HG02885 (cell line): ENCODE results near the gene TIE1.

Experiments used
- ATAC-seq: cut with Tn5 transposase; IDR thresholded peaks from one replicate; pipeline ENCODE4 v1.9.1; 2021; ENCODE audit warnings: mild to moderate bottlenecking; ENCODE audit not compliant: unreplicated experiment, poor library complexity

TIE1 gene

DNA sequence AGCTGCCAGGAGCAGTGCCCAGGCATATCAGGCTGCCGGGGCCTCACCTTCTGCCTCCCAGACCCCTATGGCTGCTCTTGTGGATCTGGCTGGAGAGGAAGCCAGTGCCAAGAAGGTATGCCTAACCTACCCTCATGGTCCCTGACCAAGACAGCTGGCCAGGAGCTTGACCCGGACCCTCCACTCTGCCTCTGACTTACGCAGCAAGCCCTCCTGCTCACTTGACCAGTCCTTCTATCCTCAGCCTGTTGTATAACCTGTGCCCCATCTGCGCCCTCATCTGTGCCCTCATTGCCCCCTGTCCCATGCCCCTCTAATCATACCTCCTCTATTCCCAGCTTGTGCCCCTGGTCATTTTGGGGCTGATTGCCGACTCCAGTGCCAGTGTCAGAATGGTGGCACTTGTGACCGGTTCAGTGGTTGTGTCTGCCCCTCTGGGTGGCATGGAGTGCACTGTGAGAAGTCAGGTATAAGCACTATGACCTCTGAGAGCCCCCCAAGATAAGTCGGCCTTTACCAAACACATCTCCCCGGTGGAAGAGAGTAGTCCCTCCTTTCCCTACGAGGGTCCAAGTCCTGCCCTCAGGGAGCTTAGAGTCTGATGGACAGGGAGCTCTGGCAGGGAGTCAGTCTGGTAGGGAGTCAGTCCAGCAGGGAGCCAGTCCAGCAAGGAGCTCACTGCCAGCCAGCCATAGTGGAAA, 6.8 kb downstream of the TIE1 start:
- no peak for ATAC-seq

DNA sequence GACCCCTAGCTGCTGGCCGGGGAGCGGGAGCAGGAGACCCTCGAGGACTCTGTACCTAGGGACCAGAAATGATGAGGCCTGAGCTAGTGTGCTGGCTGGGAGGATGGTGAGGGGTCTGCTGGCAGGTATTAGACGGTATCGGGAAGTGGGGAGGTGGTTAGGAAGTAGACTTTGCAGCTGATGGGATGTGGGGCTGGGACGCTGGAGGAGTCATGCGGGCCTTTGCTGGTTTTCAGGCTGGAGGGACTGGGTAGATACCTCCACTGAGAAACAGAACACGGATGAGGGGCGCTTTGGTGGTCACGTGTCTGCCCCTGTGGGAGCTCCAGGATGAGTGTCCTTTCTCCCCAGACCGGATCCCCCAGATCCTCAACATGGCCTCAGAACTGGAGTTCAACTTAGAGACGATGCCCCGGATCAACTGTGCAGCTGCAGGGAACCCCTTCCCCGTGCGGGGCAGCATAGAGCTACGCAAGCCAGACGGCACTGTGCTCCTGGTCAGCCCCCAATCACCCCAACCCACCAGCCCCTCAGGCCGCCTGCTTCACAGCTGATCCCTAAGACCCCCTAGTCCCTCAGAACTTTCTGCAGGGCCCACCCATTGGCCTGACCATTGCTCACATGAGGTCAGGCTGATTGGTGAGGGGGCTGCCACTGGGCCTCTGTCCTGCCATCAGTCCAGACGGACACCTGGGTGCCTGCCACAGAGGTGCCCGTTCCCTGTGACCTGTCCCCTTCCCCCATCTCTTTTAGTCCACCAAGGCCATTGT, 8.0 kb downstream of the TIE1 start:
- ATAC-seq: no peak

GRCh38 chr1:43309405-43310025, 8.7 kb downstream of the TIE1 start:
- no peak for ATAC-seq

- no peak for ATAC-seq
Observed at GRCh38 chr1:43311521-43311920, 10.7 kb downstream of the TIE1 start.

- ATAC-seq: no peak
Observed at GRCh38 chr1:43312212-43312623, 11.4 kb downstream of the TIE1 start.

DNA sequence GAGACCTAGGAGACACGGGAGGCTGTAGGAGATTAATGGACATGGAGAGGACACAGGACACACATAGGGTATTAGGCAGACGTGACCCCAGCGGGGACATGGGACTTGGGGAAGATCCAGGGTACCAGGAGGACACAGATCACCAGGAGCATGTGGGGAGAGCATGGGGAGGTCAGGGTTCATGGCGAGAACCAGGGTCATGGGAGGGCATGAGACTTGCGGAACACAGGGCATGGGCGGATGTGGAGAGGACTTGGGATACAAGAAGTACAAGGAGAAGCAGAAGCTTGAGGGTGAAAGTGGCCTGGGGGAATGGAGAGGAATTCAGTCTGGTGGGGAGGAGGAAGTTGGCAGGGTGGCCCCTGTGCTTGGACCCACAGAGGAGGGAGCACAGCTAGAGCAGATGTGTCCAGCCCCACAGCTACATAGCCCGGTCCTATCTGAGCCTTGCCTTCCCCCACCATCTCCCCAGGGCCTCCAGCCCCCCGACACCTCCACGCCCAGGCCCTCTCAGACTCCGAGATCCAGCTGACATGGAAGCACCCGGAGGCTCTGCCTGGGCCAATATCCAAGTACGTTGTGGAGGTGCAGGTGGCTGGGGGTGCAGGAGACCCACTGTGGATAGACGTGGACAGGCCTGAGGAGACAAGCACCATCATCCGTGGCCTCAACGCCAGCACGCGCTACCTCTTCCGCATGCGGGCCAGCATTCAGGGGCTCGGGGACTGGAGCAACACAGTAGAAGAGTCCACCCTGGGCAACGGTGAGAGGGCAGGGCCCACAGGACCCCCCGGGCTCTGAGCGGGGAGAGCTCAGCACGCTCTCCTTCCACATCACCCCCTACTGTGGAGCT, 12.1 kb downstream of the TIE1 start:
- ATAC-seq: no peak

DNA sequence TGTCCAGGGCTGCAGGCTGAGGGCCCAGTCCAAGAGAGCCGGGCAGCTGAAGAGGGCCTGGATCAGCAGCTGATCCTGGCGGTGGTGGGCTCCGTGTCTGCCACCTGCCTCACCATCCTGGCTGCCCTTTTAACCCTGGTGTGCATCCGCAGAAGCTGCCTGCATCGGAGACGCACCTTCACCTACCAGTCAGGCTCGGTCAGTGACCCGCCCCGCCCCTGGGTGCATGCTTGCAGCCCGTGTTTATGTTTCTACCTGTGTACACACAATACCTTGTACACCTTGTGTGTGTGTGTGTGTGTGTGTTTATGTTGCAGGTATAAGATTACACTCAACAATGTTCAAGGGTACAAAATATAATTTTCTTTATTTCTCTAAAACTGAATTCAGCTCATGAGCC, 13.0 kb downstream of the TIE1 start:
- no peak for ATAC-seq

DNA sequence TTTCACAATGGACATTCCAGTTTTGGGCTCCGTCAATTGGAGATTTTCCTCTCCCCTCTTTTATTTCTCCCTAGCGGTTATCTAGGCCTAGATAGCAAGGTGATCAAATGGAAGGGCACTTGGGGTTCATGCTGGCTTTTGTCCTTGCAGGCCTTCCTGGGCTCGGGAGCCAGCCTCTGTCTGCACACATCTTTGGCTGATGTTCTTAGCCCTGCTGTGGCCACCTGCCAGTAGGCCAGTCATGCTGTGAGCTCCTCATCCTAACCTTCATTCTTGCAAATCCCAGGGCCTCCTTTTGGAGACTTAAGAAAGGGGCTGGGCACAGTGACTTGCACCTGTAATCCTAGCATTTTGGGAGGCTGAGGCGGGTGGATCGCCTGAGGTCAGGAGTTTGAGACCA, 13.5 kb downstream of the TIE1 start:
- no peak for ATAC-seq

- no peak for ATAC-seq
Observed at GRCh38 chr1:43315481-43315880, 14.7 kb downstream of the TIE1 start.

DNA sequence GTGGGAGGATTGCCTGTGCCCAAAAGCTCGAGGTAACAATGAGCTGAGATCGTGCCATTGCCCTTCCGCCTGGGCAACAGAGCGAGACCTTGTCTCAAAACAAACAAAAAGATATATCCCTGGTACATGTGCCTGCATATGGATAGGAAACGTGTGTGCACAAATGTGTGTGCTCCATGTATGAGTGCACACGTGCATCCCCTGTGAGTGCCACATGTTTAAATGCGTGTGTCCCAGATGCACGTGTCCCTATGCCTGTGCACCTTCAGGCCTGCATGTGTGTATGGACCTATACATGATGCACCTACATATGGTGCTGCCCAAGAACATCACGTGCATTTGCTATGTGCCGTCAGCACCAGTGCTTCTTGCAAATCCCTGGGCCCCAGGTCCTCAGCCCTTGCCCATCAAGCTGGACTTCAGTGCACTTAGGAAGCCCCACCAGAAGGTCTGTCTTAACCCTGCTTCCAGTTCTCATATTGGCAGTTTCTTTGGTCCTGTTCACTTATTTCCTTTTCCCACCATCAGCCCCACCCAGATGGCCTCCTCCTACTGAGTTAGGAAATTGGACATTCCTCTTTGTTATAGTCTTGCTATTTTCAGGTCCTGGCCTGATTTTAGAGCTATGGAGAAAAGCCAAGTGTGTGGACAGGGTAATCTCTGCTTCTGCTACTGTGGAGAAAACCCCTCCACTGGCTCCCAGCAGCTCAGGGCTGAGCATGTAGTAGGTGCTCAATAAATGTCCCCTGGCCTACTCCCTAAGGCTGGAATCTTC, 15.4 kb downstream of the TIE1 start:
- ATAC-seq: no peak

- no peak for ATAC-seq
Observed at GRCh38 chr1:43316738-43317520, 16.1 kb downstream of the TIE1 start.

GRCh38 chr1:43317817-43318471, 17.2 kb downstream of the TIE1 start:
- no peak for ATAC-seq

DNA sequence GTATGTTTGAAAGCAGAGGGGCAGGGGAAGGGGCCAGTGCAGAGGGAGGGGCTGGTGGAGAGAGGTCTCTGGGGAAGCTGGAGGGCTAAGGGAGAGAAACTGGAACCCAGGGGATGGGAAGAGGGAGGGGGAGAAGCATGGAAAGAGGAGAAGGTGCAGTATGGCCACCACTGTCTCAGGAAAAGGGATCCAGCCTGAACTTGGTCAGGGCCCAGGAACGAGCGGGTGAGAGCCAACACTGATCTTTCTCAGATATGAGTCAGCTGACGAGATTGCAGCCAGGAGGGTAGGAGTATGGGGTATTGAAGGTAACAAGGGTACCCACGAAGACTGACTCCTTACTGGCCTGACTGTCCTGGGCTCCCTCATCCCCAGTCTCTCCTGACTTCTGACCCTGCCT, 18.0 kb downstream of the TIE1 start:
- ATAC-seq: no peak

GRCh38 chr1:43319288-43319687, 18.5 kb downstream of the TIE1 start:
- ATAC-seq: no peak

GRCh38 chr1:43319766-43320165, 19.0 kb downstream of the TIE1 start:
- ATAC-seq: no peak

- ATAC-seq: no peak
Observed at GRCh38 chr1:43321331-43321891, 20.6 kb downstream of the TIE1 start.

DNA sequence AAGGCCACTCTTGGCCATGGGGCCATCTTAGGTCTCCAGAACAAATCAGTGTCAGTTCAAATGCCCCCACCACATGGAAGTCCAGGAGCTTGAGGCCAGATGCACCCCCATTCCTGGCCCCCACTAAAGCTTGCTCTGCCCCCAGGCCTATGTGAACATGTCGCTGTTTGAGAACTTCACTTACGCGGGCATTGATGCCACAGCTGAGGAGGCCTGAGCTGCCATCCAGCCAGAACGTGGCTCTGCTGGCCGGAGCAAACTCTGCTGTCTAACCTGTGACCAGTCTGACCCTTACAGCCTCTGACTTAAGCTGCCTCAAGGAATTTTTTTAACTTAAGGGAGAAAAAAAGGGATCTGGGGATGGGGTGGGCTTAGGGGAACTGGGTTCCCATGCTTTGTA, 21.7 kb downstream of the TIE1 start:
- no peak for ATAC-seq

DNA sequence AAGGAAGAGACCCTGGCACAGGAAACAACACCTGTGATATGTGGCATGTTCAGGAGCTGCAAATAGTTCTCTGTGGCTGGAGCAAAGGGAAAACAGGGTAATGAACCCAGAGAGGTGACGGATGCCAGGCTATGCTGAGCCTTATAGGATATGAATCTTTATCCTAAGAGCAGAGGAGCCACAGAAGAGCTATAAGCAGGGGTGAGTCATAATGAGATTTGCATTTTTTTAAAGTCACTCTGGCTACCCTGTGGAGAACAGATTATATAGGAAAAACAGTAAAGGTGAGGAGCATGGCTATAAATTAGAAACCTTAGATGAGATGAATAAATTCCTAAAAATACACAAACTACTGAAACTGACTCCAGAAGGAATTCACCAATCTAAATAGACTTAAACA, 24.0 kb downstream of the TIE1 start:
- ATAC-seq: no peak
